Activated gamma-delta T cell (primary cell): ENCODE data around the gene CAMKMT.
"Not testable (repeated sequence)": the region's sequence is repeated elsewhere in the genome, so short reads cannot be mapped to it uniquely, and the experiment has no call there.

Experiments used
- DNase-seq: peaks from one replicate; lab custom pipeline; 2025; lab: John Stamatoyannopoulos, UW

Gene CAMKMT

DNA sequence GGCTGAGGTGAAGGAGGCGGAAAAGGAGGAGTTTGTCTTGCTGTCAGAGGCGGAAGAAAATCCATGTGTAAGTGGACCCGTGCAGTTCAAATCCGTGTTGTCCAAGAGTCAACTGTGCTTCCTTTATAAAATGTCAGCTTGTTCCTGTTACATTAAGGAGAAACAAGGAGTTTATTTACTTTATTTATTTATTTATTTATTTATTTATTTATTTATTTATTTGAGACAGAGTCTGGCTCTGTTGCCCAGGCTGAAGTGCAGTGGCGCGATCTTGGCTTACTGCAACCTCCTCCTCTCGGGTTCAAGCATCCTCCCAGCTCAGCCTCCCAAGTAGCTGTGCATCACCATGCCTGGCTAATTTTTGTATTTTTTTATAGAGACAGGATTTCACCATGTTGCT is 143.9 kb downstream of the CAMKMT start:
- not testable (repeated sequence) for DNase-seq

DNA sequence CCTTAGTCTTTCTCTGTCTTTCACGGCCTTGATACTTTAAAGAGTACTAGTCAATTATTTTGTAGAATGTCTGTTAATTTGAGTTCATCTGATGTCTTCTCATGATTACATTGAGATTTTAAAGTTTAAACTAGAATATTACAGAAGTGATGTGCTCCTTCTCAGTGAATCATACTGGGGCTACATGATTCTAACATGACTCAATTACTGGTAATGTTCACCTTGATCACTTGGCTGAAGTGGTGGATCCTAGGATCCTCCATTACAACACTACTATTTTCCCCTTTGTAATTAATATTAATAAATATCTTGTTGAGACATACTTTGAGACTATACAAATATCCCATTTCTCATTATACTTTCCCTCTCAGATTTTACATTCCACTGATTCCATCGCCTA is 148.5 kb downstream of the CAMKMT start:
- no peak for DNase-seq

DNA sequence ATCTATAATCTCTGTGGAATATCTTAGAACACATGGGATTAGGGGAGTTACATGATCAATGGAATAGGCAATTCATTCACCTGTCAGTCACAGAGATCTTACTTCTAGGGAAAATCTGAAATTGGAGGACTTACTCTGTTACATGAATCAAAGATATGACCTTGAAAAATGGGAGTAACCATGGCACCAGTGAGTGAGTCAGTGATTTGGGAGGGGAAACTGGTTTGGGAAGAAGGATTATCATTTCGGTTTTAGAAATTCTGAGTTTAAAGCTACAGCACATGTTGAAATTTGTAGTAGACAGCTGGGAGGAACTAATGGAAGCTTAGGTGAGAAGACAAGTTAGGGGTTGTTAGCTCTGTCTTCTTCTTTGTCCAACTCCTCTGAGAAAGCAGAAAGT is 153.7 kb downstream of the CAMKMT start:
- no peak for DNase-seq

DNA sequence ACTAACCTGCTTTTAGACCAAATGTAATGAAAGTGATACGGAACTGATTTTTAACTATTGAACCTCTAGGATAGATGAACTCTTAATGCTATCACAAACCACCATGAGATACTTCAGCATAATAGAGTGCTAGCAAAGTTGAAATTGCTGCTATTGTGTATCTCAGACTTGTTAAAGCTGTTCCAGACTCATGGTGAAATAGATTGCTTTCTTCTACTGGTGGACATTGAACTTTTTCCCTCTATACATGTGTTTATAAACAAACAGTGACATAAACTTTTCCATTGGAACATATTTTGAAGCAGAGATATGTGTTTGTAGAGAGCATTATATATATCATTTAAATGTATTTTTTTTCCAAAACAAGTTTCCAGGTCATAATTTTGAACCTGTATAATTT is 157.3 kb downstream of the CAMKMT start:
- no peak for DNase-seq

DNA sequence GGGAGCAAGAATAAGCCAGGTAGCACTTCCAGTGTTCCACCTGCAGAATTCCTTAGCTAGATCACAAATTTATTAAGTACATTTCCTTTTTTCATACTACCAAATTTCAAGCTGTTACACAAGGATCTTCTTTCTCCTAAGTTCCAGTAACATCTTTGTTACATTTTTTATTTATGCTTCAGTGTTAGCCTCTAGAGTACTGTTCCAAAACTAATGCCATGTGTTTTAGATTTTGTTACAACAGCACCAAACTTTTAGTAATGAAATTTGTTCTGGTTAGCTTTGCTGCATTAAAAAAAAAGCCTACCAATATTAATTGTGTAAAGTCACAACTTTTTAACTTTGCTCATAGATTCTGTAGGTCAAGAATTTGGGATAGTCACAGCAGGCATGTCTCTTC is 161.1 kb downstream of the CAMKMT start:
- no peak for DNase-seq

DNA sequence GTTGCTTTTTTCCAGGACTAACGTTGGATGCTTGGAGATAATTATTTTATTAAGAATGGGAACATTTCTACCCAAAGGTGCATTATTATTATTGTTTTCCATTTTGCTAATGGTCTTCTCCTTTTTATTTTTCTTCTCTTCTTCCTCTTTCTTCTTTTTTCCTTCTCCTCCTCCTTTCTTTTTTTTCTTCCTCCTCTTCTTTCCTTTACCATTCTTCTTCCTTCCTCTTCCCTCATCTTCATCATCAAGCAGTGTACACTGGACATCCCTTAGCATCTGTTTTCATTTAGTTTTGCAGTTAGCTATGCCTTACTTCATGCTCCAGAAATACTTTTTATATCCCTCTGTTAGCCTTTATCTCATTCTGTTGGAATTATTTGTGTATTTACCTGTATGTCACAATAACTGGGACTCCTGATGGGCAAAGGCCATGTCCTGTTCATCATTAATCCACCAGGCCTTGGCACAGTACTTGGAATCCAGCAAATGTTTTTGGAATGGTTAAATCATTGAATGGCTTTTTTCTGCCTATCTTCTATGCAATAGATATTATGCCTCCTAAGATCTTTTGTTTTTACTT is 162.7 kb downstream of the CAMKMT start:
- DNase-seq, result no peak

DNA sequence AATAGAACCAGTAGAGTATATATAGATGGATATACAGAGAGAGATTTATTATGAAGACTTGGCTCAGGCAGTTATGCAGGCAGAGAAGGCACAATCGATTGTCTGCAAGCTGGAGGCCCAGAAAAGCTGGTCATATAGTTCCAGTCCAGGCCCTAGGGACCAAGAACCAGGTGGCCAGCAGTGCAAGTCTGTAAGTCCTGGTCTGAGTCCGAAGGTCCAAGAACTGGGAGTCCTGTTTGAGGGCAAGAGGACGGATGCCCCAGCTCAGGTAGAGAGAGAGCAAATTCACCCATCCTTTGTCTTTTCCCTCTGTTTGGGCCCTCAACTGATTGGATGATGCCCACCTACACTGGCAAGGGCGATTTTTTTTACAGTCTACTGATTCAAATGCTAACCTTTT is 164.6 kb downstream of the CAMKMT start:
- DNase-seq, result no peak

DNA sequence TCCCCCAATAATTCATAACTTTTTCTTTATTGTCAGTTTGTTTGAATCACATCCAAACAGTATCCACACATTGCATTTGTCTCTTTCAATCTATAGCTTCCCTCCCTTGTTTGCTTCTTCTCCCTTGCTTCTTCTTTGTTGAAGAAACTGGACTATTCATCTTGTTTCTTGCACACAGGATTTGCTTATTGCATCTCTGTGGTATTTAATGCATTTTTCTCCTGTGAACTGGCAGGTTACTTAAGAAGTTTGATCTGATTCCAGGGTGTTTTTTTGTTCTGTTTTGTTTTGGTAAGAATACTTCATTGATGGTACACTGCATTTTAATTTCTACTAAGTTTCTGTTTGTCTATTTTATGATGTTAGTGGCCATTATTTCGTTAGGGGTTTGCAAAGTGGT is 166.8 kb downstream of the CAMKMT start:
- DNase-seq, result no peak

DNA sequence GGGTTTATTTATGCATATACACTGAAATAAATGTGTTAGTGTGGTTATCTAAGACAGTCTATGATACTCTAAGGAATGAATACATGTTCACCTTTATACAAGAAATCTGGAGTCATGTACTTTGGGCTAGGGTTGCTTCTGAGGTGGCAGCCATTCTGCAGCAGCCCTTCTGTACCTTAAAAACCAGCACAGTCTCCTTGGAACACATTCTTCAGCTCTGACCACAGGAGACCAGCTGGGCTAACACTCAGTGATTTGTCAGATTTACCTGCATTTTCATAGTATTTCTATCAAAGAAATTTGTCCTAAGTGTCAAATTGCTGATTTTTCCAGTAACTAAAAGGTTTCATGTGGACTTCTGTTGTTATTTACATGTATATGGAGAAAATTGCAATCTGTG is 167.7 kb downstream of the CAMKMT start:
- no peak for DNase-seq

DNA sequence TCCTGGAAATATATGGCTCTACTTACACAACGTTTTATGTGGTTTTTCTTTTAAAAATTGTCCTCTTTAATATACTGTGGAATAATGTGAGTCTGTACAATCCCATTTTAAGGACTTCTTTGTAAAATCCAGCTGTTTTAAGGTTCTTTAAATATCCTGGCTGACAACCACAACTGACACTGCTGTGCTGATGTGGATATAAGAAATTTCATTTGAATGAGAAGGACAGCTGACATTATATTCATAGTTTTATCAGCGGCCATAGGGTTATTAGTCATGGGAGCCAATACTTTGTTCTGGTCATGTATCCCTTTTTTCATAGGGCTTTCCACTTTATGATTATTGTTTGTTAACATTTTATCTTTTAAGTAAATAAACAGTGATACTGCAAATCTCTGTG is 169.5 kb downstream of the CAMKMT start:
- no peak for DNase-seq

DNA sequence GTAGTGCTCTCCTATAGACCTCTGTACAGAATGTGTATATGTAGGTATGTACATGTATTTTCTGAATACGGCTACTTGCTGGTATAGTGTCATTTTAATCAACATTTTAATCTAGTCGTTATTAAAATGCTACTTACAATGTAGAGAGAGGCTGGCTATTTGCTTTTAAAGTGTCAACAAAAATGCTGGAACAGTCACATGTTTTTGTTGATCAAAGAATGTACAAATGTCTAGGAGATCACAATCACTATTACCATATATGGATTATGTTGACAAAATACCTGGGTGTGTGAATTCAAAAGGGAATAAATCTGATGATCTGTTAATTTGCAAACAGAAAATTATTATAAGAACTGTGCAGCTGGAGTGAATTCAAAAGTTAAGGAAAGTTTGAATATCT is 170.3 kb downstream of the CAMKMT start:
- DNase-seq, result no peak

DNA sequence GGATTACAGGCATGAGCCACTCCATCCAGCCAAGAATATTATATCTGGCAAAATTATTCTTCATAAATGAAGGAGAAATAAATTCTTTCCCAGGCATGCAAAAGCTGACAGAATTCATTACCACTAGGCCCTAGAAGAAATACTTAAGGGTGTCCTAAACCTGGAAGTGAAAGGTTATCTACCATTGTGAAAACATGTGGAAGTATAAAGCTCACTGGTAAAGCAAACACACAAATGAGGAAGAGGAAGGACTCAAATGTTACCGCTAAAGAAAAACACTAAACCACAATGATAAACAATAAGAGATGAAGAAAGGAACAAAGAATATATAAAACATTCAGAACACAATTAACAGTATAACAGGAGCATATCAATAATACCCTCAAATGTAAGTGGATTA is 171.8 kb downstream of the CAMKMT start:
- no peak for DNase-seq

DNA sequence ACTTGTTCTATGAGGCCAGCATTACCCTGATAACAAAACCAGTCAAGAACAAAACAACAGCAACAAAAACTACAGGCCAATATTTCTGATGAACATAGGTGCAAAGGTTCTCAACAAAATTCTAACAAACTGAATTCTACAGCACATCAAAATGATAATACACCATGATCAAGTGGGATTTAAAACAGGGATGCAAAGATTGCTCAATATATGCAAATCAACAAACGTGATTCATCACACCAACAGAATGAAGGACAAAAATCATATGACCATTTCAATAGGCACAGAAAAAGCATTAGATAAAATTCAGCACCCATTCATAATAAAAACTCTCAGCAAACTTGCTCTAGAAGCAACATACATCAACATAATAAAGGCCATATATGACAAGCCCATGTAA is 173.6 kb downstream of the CAMKMT start:
- no peak for DNase-seq

DNA sequence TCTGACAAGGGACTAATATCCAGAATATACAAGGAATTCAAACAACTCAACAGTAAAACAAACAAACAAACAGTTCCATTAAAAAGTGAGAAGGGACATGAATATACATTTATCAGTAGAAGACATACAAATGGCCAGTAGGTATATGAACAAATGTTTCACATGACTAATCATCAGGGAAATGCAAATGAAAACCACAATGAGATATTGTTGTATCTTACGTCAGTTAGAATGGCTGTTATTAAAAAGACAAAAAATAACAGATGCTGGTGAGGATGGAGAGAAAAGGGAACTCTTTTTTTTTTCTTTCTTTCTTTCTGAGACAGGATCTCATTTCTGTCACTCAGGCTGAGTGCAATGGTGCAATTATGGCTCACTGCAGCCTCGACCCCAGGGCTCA is 175.5 kb downstream of the CAMKMT start:
- no peak for DNase-seq

DNA sequence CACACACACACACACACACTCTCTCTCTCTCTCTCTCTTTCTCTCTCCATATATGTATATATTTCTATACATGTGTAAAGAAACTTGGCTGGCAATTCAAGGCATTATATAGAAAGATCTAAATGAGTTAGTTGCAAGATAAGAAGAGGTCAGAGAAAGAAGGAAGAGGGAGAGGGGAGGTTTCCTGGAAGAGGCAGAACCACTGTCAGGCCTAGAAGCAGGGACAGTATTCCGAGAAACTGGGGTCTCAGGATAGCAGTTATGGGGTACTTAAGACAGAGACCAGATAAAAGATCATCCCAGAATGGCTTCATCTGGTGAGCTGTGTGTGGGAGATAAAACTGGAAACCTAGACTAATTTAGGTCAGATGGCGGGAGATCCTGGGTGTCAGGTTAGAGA is 180.8 kb downstream of the CAMKMT start:
- DNase-seq, result no peak

DNA sequence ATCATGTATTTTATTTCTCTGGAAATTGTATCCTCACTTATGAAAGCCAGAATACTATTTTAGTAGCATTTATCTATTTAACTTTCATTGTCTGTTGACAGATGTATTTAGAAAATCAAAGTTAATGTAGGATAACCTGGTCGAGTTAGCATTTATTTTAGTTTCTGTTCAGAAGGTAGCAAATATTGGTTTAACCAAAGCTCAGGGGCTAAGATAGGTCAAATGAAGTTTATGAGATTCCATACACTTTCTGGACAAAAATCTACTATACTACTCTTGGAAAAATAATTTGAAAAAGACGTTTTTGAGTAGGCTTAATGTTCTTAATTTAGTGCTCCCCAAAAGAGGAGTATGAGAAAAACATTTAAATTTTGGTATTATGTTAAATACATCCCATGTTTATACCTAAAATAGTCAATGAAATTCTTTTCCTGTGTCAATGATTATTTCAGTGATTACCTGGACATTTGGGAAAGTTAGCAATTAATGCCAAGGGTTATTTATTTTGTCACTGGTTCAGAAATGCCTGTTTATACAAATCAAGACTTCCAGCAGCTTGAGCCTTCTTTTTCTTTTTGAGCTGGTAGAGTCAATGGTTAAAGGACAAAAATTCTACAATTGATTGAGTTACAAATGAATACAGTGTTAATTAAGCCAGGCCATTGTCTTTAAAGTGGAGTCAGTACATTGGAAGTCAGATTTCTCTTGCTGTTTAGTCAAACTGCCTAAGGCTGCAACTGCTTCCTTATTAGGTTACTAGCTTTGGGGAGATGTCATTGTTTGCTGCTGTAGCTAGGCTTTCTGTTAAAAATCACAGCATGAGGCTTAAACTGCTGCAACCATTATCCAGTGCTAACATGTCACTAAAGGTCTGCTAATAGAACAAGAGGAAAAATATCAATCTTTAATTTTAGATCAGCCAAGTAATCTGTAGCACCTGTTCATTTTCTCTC is 182.3 kb downstream of the CAMKMT start:
- no peak for DNase-seq

DNA sequence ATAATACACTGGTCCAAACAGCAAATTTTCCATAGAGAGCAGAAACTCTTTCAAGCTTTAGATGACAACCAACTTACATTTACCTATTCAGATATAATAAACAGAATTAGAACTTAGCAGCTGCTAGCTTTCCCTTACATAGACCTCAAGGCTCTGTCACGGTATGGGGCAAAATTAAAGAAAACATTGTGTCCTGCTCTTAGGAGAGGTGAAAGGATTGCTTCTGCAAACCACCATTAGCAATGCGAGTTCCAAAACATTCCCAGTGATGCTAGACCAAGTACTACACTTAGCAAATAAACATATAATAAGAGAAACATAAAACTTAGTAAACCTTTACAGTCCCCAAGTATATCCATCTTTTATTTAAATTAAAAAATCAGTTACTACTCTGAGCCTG is 183.3 kb downstream of the CAMKMT start:
- no peak for DNase-seq

DNA sequence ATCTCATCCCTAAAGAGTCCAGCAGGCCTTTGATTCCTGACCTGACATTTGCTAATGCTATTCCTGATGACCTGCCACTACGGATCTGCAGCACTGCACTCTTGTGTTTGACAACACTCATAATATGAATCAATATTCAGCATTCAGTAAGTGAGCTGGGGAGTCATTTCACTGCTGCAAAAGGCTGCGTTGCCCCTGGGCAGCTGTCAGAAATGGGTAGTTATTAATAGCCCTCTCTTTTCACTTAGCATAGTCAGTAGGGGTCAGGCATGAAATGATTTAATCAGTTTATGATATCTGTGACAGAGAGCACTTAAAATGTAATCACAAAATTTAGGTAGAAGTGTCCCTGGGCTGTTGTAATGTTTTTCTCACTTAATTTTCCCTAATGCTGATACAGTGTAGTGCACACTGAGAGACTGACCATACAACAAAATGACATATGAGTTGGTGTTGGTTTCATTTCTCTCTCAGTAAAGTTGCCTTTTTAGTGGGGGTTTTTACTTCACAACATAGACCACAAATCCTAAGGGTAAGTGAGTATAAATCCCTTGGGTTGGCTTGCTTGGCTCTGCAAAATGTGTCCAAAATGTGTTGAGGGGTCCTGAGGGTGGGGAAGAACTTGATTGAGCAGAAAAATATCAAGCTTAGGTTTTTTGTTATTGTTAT is 184.8 kb downstream of the CAMKMT start:
- DNase-seq, result no peak

DNA sequence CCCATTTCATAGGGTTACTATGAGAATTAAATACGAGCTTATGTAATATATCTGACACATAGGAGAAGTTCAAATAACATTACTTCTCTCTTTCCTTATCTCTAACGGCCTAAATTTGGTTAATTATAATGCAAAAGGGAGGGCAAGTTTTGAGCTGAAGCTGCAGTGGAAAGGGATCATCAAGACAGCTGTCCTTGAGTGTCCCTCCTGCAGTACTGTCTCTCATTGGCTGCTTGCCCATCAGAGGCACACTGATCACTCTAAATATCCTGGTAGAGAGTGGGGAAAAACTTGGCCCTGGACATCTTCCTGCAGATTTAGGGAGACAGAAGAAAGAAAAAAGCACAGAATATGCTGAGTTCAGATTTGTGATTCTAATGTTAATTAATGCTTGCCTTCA is 186.0 kb downstream of the CAMKMT start:
- no peak for DNase-seq

DNA sequence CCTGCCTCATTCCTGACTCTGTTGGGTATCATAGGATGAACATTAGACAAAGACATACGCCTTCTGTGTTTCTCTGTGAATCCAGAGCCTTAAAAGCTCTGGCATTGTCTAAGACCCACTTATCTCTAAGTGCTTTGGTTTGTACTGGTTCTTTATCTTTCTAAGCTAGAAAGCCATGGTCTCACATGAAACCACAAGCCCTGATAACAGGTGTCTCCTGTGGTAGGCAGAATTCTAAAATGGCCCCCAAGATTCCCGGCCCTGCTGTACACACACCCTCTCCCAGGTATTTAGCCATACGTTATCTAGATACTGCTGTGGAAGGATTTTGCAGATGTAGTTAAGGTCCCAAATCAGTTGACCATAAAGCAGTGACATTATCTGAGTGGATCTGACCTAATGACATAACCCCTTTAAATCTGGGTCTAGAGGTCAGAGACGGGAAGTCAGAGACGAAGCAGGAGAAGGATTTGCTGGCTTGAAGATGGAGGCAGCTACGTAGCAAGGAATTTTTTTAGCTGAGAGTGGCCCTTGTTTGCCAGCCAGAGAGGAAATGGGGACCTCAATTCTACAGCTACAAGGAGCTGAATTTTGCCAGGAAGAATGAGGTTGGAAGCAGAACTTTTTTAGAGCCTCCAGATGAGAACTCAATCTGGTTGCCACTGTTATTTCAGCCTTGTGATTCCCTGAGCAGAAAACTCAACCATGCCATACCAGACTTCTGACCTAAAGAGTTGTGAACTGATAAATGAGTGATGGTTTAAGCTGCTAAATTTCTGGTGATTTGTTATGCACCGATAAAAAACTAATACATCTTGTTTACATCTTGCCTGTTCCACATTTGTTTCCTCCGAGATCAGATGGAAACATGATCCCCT is 186.7 kb downstream of the CAMKMT start:
- no peak for DNase-seq

DNA sequence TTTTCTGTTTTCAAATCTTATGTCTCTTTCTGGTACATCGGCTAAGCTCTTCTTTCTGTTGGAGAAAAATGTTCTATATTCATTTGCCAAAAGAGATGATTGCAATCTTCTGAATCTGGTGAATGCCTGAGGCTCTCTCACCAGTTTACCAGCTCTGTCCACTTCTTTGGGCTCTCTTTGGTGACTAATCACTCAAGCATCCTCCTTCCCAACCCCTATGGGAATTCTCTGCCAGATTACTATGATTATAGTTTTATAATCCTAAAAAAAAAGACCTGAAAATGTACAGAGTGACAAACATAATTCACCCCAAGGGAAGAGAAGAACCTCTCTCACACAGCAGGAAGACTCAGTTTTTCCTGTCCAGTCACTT is 187.3 kb downstream of the CAMKMT start:
- no peak for DNase-seq

DNA sequence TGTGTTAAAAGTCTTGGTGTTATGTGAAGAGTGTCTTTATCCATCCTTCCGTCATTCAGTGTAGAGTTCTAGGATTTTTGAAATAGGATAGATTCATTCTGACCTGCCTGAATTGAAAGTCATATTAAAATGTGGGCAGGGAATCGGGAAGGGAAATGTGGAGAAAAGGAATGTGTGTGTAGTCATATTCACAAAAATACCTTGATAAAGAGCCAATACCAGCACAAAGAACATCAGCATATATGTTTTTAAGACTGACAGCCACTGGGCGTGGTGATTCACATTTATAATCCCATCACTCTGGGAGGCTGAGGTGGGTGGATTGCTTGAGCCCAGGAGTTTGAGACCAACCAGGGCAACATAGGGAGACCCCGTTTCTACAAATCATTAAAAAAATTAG is 188.1 kb downstream of the CAMKMT start:
- no peak for DNase-seq
